NOMO-1 (cell line): Measurements from ENCODE around the gene DYNC2LI1.
"Not testable (repeated sequence)": the region's sequence is repeated elsewhere in the genome, so short reads cannot be mapped to it uniquely, and the experiment has no call there.

Experiments used
- DNase-seq, 2 experiments: peaks; one replicate each; lab custom pipeline; 2025; ENCODE audit not compliant: unreplicated experiment in 2 of 2; lab: John Stamatoyannopoulos, UW

Gene DYNC2LI1

GRCh38 chr2:43773876-43774613 lies at the start of gene DYNC2LI1:
DYNC2LI1 (plus strand) TSS chr2:43774039; CDS start chr2:43774139, 100 bp downstream.
- peak; percentile 81 to 83 for DNase-seq

- no peak for DNase-seq
Observed at GRCh38 chr2:43724728-43725526, 48.9 kb upstream of the DYNC2LI1 start.

GRCh38 chr2:43725711-43726246 lies 48.1 kb upstream of the DYNC2LI1 start:
- no peak for DNase-seq

- not testable (repeated sequence) for DNase-seq
Observed at GRCh38 chr2:43726961-43727633, 46.7 kb upstream of the DYNC2LI1 start.

- DNase-seq = no peak
Observed at GRCh38 chr2:43727634-43728014, 46.2 kb upstream of the DYNC2LI1 start.

- no peak for DNase-seq
Observed at GRCh38 chr2:43729491-43730174, 44.2 kb upstream of the DYNC2LI1 start.

GRCh38 chr2:43731211-43731610 lies 42.6 kb upstream of the DYNC2LI1 start:
- no peak for DNase-seq

GRCh38 chr2:43736637-43737036 lies 37.2 kb upstream of the DYNC2LI1 start:
- DNase-seq = no peak

- no peak for DNase-seq
Observed at GRCh38 chr2:43737097-43737854, 36.6 kb upstream of the DYNC2LI1 start.

- DNase-seq = no peak
Observed at GRCh38 chr2:43737855-43738254, 36.0 kb upstream of the DYNC2LI1 start.

GRCh38 chr2:43738257-43738656 lies 35.6 kb upstream of the DYNC2LI1 start:
- no peak for DNase-seq

- DNase-seq = no peak
Observed at GRCh38 chr2:43743706-43744105, 30.1 kb upstream of the DYNC2LI1 start.

GRCh38 chr2:43745457-43745856 lies 28.4 kb upstream of the DYNC2LI1 start:
- DNase-seq = no peak

GRCh38 chr2:43748333-43748732 lies 25.5 kb upstream of the DYNC2LI1 start:
- DNase-seq = no peak

- no peak for DNase-seq
Observed at GRCh38 chr2:43749583-43749982, 24.3 kb upstream of the DYNC2LI1 start.

GRCh38 chr2:43751476-43751990 lies 22.3 kb upstream of the DYNC2LI1 start:
- no peak for DNase-seq

- no peak for DNase-seq
Observed at GRCh38 chr2:43752302-43752701, 21.5 kb upstream of the DYNC2LI1 start.

GRCh38 chr2:43754180-43754579 lies 19.7 kb upstream of the DYNC2LI1 start:
- no peak for DNase-seq

- no peak for DNase-seq
Observed at GRCh38 chr2:43758739-43759138, 15.1 kb upstream of the DYNC2LI1 start.

- no peak for DNase-seq
Observed at GRCh38 chr2:43759195-43759594, 14.6 kb upstream of the DYNC2LI1 start.
